Purkinje cell (primary cell): ENCODE results near the gene APOBEC3A. TPM values are rescaled to one million over a fixed set of nuclear protein-coding genes. Genes with fewer than 3 reads are reported as not detected.

Experiments used
- polyA plus RNA-seq: library from polyadenylated mRNA; unstranded; fragments of >200 nt; fragmentation: Nextera tagmentation; gene quantifications from 2 replicates; pipeline ENCODE4 v1.2.1, GENCODE V29; 2014

APOBEC3A gene
- not detected in 2 replicates for polyA plus RNA-seq

GRCh38 chr22:38957046-38957770, at the start of gene APOBEC3A:
TSS of gene APOBEC3A (plus strand) at chr22:38957609. CDS start at chr22:38957692, 83 bp downstream.

GRCh38 chr22:38981992-38982927, 24.9 kb downstream of the APOBEC3A start, which contains the start of gene APOBEC3B:
TSS of gene APOBEC3B (plus strand) at chr22:38982347. CDS start at chr22:38982454, 107 bp downstream.

Other genes starting within 250 kb of the APOBEC3A start
- 0.22 and 0.24 TPM in 2 replicates for gene SUN2, start 201.6 kb upstream of the APOBEC3A start, polyA plus RNA-seq
- 5.3 and 6.1 TPM in 2 replicates for gene DNAL4, start 163.5 kb upstream of the APOBEC3A start, polyA plus RNA-seq
- gene NPTXR, start 113.6 kb upstream of the APOBEC3A start, polyA plus RNA-seq: 6.8 and 9.8 TPM in 2 replicates
- gene CBX6, start 85.4 kb upstream of the APOBEC3A start, polyA plus RNA-seq: 1.7 and 7.9 TPM in 2 replicates
- not detected in 2 replicates for gene APOBEC3B, start 24.7 kb downstream of the APOBEC3A start, polyA plus RNA-seq
- not detected in 2 replicates for gene APOBEC3C, start 56.6 kb downstream of the APOBEC3A start, polyA plus RNA-seq
- not detected in 2 replicates for gene APOBEC3D, start 63.5 kb downstream of the APOBEC3A start, polyA plus RNA-seq
- gene APOBEC3F, start 83.3 kb downstream of the APOBEC3A start, polyA plus RNA-seq: not detected in 2 replicates
- not detected in 2 replicates for gene APOBEC3G, start 119.7 kb downstream of the APOBEC3A start, polyA plus RNA-seq
- gene APOBEC3H, start 139.6 kb downstream of the APOBEC3A start, polyA plus RNA-seq: not detected in 2 replicates
- gene CBX7, start 195.1 kb downstream of the APOBEC3A start, polyA plus RNA-seq: 1.8 and 2.2 TPM in 2 replicates